ENCODE data around the gene MBOAT7. TPM values are rescaled to one million over a fixed set of nuclear protein-coding genes. Genes with fewer than 3 reads are reported as not detected.

MBOAT7 gene
- total RNA-seq, 1 experiment from 2014 or later, result 100 TPM

DNA sequence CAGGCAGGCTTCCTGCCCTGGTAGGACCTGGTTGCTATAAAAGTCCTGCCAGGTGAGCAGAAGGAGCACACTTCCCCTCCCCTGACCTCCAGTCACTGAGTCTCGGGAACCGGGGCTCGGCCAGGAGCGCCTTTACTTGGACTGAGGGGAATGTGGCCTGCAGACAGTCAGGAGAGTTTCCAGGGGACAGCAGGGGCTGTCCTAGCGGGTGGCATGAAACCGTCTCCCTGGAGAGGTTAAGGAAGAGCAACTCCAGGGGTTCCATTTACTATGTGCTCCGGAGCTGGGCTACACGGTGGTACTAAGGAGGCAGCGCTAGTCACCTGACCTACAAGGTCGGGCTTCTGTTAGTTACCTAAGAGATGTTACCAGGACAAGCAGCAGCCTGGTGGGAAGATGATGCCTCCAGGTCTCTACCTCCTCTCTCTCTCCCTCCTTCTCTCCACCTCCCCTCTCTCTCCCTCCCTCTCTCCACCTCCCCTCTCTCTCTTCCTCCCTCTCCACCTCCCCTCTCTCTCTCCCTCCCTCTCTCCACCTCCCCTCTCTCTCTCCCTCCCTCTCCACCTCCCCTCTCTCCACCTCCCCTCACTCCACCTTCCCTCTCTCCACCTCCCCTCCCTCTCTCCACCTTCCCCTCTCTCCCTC, 55.9 kb downstream of the MBOAT7 start:
- H3K23ac ChIP-seq (ENCODE audit: insufficient read length, low read depth, low read length), result no peak overlapping the region
- no peak overlapping the region for H3T11ph ChIP-seq (ENCODE audit: low read length)
- peaks cover 15% of the 10 kb centered on the region for H3K23me2 ChIP-seq (ENCODE audit: insufficient read length, low read depth, low read length, poor library complexity, severe bottlenecking)
- peaks cover 3% of the 10 kb centered on the region for H4K20me1 ChIP-seq (ENCODE audit: control insufficient read depth, insufficient read depth, insufficient read length)
- H2BK20ac ChIP-seq (ENCODE audit: low read depth, low read length, poor library complexity, severe bottlenecking), result no peak overlapping the region
- no CpG with 5 or more reads among the region's 10 CpGs for WGBS (ENCODE audit: extremely low coverage, insufficient read length, low lambda C conversion rate)
- Mint-ChIP-seq H3K36me3 (ENCODE audit: insufficient read depth in 1 of 3, low read depth in 3 of 3) (peaks cover 19 to 47% (median 31%) of the 10 kb centered on the region in 3 experiments), H3K4me3 (no peak overlapping the region), H3K4me1 (peaks cover 13% of the 10 kb centered on the region in 2 experiments), H3K27me3 (ENCODE audit: low read depth) (peaks cover 1% of the 10 kb centered on the region; the same call in 1 of the 2 replicates), H3K9me3 (peaks cover 11 to 12% of the 10 kb centered on the region in 2 experiments), H3K27ac (no peak overlapping the region)
- H3K79me2 ChIP-seq (ENCODE audit: insufficient read depth, low read length), result peaks cover 1% of the 10 kb centered on the region; the same call in 1 of the 2 replicates
- H4K8ac ChIP-seq (replicated peaks; ENCODE audit: insufficient read length, low read depth, low read length), result peak overlapping the region; percentile 52
- peak overlapping the region; percentile 30; the same call in 1 of the 2 replicates for H3K4ac ChIP-seq (ENCODE audit: low read depth, low read length)
- peak overlapping the region; percentile 2 for H3K27ac ChIP-seq (ENCODE audit: insufficient read length, low read depth, low read length)
- DNase-seq, result peak; percentile 92
- peaks cover 4% of the 10 kb centered on the region for H3K9me3 ChIP-seq (ENCODE audit: control insufficient read depth, low read depth, low read length)
- peak overlapping the region; percentile 38 for H3K56ac ChIP-seq (ENCODE audit: insufficient read length, low read depth, low read length)
- H3K4me1 ChIP-seq (ENCODE audit: insufficient read depth, low read length), result no peaks in the 10 kb centered on the region
- H3K79me1 ChIP-seq (ENCODE audit: insufficient read depth, low read depth, low read length, poor library complexity, severe bottlenecking), result peaks cover 4% of the 10 kb centered on the region
- peak overlapping the region; percentile 2 for H2AK5ac ChIP-seq (ENCODE audit: insufficient read length, low read length)
- H4K5ac ChIP-seq (ENCODE audit: insufficient read length, low read depth, low read length), result peak overlapping the region; percentile 18
- no peak overlapping the region for H2BK120ac ChIP-seq (ENCODE audit: low read depth, low read length, poor library complexity, severe bottlenecking)
- H2BK12ac ChIP-seq (ENCODE audit: insufficient read length, low read depth, low read length), result peak overlapping the region; percentile 1
- H3K9ac ChIP-seq (ENCODE audit: extremely low read depth, insufficient read length, low read length), result no peak overlapping the region
- H3K14ac ChIP-seq (ENCODE audit: insufficient read depth, low read length), result no peak overlapping the region
- H2BK15ac ChIP-seq (ENCODE audit: low read depth, low read length), result peak overlapping the region; percentile 2
- no peak overlapping the region for H3K18ac ChIP-seq (ENCODE audit: insufficient read length, low read depth, low read length)
- no peak overlapping the region for H3K4me2 ChIP-seq (ENCODE audit: insufficient read depth, insufficient read length, low read length)
- TF ChIP-seq, protein P1, sequence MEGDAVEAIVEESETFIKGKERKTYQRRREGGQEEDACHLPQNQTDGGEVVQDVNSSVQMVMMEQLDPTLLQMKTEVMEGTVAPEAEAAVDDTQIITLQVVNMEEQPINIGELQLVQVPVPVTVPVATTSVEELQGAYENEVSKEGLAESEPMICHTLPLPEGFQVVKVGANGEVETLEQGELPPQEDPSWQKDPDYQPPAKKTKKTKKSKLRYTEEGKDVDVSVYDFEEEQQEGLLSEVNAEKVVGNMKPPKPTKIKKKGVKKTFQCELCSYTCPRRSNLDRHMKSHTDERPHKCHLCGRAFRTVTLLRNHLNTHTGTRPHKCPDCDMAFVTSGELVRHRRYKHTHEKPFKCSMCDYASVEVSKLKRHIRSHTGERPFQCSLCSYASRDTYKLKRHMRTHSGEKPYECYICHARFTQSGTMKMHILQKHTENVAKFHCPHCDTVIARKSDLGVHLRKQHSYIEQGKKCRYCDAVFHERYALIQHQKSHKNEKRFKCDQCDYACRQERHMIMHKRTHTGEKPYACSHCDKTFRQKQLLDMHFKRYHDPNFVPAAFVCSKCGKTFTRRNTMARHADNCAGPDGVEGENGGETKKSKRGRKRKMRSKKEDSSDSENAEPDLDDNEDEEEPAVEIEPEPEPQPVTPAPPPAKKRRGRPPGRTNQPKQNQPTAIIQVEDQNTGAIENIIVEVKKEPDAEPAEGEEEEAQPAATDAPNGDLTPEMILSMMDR (conservative IDR thresholded peaks at IDR 0.05), result no peak
- no peak overlapping the region for H2AFZ ChIP-seq (ENCODE audit: low read length)
- no peaks in the 10 kb centered on the region for H3K27me3 ChIP-seq (ENCODE audit: insufficient read depth, low read length)
- peak overlapping the region; percentile 23 for H4K91ac ChIP-seq (ENCODE audit: insufficient read length, low read depth, low read length)
- peak overlapping the region; percentile 6 for H2BK5ac ChIP-seq (ENCODE audit: insufficient read length, low read length)

All from H9 (cell line).